Measurements from ENCODE around the gene ARID2.

Gene ARID2

DNA sequence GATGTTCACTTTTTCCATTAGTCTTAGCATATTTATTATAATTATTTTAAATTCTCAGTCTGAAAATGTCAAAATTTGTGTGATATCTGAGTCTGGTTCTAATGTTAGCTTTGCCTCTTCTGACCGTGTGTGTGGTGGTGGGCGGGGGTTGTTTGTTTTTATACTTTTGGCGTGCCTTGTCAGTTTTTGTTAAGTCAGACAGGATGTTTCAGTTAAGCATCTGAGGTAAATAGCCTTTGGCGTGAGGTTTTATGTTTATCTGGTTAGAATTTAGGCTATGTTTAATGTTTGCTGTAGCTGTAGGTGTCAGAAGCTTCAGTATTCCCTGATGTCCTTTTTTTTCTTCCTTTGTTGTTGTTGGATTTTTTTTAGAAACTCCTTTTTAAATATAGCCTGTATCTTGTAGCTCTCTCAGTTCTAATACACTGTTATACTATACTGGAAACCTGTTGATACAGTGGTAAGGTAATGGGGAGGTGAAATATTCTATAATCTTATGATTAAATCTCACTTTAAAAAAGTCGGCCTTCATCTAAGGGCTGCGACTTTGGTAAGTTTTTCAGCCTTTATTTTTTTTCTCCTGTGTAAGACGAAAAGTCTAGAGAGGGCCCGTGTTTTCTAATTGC, 149.2 kb downstream of the ARID2 start:
- no peak for DNase-seq

DNA sequence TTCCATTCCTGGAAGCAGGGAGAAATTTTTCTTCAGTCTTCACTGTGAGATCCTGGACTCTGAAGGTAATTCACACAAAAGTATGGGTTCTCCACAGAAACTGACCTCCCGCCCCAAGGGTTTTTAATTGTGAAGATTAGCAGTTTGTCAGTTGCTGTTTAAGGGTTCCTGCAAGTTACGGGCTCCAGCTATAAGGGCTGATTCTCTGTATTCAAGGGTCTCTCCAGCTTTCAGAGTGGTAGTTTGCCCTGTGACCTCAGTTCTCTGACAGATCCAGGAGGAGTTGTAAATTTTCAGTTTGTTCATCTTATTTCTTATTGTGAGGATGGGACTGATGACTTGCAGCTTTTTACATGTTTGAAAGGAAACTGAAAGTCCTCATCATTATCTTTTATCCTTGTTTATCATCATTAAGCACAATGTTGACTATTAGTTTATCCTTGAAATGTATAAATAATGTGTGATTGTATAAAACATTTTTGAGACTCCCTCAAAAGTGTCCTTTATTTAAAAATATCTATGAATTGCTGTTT, 149.9 kb downstream of the ARID2 start:
- no peak for DNase-seq

DNA sequence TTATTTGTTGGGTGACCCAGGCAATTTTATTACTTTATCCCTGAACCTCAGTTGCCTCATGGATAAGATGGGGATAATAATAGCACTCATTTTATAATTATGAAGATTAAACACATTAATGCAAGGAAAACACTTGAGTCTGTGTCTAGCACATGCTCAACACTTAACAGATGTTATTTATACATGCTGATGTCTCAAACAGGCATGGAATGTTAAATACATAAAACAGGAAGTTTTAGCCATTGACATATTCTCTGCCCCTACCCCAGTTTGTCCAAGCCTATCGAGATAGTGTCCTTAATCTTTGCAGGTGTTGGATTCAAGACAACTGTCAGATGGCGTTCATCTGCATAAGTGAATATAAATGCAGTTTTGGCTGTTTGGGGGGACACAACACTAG, 151.0 kb downstream of the ARID2 start:
- no peak for DNase-seq

DNA sequence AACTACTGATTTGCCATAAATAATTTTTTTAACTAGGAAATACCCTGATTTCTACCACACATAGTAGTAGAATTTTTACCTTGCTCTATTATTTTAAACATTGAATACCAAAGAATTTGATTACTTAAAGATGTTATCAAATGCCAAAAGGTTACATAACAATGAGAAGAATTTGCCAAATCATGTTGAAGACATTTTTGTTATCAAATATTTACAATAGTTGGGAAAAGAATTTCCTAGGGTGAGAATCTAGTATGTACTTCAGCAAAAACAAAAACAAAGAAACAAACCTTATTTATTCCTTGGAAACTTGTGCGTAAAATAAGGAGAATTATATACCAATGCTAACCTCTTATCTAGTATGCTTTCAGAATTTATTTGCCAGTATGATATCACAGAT, 153.7 kb downstream of the ARID2 start:
- no peak for DNase-seq

DNA sequence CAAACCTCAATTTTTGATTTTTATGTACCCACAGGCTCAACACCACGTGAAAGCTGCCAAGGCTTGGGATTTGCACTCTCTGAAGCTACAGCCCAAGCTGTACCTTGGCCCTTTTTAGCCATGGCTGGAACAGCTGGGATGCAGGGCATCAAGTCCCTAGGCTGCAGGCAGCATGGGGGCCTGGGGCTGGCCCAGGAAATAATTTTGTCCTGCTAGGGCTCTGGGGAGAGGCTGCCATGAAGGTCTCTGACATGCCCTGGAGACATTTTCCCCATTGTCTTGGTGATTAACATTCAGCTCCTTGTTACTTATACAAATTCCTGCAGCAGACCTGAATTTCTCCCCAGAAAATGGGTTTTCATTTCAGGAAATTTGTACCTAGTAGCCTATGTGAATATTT, 157.2 kb downstream of the ARID2 start:
- no peak for DNase-seq

DNA sequence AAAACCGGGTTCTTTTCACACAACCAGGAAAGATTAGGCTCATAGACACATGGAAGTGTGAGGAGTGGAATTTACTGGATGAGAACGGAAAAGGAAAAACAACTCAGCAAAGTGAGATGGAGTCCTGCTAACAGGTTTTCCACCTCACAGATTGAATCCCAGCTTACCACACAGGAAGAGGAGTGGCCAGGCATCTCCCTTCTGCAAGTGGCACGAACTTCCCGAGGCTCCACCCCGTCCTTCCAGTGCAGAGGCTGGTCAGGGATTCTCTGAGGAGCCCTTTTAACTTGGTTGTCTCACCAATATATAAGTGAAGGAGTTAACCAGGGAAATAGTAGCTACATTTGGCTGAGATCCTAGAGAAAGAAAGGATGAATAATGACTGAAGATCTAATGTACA, 158.0 kb downstream of the ARID2 start:
- no peak for DNase-seq

DNA sequence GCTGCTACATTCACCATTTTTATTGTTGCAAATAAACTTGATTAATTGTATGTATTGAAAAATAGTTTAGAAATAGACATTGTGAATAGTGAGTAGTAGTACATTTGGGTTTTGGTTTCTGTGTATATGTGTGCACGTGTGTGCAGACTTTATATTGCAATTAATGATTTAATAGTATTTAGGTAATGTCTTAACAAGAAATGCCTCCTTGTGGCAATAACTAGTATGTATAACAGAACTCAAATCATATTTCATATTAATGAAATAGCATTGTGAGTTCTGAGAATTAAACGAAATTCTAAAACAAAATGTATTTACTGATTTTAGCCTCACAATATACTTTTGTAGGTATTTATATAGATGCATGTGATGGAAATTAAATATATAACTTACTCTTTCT, 160.8 kb downstream of the ARID2 start:
- DNase-seq: no peak

DNA sequence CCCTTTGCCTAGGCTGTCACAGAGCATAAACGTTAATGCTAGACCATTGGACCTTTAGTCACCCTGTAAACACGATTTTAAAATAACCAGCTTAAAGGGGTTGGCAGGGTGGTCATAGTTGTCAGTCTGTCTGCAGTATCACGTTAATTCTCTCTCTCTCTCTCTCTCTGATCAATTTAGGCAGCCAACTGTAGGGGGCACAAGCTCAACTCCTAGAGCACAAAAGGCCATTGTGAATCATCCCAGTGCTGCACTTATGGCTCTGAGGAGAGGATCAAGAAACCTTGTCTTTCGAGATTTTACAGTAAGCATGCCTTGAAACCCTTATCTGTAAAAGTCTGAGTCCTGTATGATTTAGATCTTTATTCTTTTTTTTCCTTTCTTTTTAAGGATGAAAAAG, 163.7 kb downstream of the ARID2 start:
- DNase-seq: no peak

DNA sequence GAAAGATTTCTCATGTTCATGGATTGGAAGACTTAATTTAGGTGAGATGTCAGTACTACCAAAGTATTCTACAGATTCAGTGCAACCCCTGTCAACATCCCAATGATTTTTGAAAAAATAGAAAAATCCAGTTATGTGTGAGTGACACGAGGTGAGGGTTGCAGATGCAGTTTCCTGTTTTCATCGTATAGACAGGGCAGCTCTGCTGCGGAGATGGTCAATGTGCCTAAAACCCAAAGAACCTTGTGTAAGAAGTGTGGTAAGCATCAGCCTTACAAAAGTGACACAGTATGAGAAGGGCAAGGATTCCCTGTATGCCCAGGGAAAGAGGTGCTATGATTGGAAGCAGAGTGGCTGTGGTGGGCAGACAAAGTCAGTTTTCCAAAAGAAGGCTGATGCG, 166.5 kb downstream of the ARID2 start:
- no peak for DNase-seq

DNA sequence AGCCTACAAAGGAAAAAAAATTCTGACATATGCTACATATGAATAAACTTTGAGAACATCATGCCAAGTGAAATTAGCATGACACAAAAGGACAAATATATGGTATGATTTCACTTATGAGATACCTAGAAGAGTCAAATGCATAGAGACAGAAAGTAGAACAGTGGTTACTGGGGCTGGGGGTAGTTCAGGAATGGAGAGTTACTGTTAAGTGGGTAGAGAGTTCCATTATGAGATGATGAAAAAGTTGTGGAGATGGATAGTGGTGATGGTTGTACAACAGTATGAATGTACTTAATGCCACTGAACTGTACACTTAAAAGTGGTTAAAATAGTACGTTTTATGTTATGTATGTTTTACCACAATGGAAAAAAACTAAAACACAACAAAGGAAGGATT, 168.6 kb downstream of the ARID2 start:
- no peak for DNase-seq

DNA sequence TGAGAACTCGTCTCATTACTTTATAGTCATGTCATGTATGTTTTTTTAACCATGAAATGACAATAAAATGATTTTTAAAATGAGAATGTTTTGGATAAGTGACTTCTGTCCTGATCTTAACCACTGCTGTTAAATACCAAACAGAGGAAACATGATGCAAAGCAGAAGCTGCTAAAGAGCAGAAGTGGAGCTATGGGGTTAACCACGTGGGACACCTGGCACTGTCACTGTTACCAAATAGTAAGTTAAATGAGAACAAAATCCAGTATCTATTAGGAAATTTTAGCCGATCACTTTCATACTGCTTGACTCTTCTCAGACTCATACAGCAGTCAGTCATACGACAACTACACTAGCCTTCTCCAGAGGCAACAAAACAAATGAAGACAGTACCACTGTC, 178.4 kb downstream of the ARID2 start:
- no peak for DNase-seq

DNA sequence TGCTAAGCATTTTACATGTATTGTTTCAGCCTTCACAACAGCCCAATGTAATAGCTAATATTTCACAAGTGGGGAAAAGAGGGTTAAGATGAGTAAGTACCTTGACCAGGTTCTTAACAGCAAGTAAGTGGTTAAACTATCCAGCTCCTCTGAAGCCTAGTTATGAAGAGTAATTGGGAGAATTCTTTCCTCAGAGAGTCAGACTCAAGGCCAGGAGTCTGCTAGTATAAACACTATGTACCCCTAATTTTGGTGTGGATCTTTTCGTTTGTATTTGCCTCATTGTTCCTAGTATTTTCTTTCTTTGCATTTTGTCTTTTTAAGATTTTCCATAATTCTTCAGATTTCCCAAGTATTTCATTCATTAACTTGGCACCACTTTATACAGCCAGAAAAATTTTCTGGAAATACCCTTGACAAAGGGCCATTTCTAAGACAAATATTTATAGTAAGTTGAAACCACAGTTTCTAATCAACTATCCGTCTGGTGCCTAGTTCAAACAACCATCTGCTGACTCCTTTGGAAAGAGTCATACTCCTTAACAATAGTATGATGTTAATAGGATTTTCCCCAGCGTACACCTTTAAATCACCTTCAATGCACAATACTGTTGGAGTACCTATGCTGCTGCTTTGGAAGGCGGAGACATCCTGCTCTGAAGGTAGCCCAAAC, 179.7 kb downstream of the ARID2 start:
- no peak for DNase-seq

DNA sequence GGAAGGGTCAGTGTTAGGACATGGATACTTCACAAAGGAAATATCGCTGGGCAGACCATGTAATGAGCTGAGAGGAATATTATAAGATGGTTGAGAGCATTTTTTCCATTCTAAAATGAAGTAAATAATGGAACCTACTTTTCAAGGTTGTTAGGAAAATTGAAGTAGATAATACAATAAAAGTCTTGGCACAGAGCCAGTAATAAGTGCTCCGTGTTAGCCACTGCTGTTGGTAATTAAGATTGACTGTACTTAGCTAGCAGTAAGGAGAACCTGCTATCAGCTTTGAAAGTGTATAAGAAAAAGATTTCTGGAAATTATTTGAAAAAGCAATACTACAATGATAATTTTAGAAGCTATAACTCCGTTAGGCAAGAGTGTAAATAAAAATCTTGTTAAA, 183.3 kb downstream of the ARID2 start:
- DNase-seq: peak; percentile 49

DNA sequence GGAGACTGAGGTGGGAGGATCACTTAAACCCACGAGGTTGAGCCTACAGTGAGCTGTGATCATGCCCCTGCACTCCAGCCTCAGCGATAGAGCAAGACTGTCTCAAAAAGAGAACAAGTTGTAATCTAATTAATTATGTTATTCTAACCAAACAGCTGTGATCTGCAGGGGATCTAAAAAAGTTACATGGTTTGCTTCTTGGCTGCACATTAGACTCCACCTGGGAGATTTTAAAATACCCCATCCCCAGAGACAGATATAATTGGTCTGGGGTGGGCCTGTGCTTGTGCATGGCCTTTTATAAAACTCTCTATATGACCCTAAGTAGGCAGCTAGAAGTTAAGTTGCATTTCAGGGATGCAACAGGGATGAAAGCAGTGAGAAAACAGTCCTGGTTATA, 184.1 kb downstream of the ARID2 start:
- DNase-seq: no peak

DNA sequence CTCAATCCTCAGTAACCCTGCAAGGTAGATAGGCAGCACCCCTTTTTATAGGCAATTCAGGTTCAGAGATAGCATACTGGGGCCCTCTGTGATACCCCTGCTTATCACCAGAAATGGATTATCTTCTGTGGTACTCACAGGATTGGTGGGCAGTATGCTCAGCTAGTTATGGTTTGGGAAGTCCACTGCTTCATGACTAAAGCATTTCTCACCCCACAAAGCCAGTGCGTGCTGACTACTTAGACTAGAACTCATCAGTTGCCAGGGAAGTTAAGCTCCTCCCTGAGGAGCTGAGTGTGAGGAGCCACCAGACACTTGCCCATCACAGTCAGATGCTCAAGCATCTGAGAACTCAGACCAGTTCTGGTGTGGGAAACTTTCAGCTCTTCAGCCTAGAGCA, 184.6 kb downstream of the ARID2 start:
- no peak for DNase-seq

DNA sequence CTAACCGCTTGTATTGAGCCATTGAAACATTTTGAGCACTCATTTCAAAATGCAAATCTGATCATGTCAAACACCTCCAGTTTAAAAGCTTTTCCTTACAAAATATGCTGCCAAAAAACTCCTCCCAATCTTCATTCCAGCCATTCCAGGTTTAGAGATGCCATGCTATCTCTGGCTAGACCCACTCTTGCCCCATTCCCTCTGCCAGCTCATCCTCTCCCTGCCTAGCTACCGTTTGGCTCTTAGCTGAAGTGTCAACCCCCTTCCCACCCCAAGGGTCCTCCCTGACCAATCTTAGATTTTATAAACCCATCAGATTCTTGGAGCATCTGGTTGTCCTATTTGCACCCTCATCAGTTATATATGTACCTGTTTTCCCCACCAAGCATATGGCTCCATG, 185.9 kb downstream of the ARID2 start:
- no peak for DNase-seq

DNA sequence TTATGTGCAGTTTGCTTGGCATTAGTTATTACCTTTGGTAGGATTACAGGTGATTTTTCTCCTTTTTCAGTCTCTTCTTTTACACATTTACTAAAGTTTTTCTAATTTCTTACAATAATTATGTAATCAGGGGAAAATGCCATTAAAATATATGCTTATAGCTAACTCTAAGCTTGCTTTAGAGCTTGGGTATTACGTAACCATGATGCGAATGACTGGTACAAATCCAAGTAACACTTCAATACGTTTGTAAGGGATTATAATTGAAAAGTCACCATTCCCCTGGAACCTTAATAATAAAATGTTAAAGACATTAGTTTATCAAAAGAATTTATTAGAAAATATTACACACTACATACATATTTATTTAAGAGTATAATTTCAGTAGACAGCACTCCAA, 189.3 kb downstream of the ARID2 start:
- DNase-seq: no peak

DNA sequence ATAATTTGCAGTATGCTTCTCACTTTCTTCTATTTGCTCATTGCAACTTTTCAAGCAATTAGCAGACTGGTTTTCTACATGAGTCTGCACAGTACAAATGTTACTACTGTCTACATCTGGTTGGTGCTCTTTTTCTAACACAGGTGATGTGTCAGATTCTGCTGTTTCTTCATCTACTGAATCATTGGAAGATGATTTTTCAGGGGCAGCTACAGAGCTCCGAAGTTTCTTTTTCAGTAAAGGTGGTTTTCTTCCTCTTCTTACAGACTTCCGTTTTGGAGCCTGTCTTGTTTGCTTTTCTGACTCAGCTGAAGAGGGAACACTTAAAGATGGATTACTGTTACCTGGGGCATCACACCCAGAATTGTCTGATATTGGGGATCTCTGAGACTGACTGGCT, 198.8 kb downstream of the ARID2 start:
- DNase-seq: no peak

DNA sequence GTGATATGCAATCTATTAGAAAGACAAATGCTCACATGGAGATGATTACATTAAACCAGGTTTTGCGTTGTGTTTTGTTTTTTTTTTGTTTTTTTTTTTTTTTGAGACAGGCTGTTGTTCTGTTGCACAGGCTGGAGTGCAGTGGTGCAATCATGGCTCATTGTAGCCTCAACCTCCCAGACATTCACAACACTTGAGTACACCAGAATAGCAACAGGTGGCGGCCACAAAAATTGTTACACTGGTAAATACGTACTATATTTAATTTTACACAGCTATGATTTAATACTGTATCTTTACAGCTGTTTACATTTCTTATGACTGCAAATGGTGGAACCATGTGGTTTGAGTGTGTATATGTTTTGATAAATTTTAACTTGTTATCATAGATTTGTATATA, 200.9 kb downstream of the ARID2 start:
- no peak for DNase-seq

DNA sequence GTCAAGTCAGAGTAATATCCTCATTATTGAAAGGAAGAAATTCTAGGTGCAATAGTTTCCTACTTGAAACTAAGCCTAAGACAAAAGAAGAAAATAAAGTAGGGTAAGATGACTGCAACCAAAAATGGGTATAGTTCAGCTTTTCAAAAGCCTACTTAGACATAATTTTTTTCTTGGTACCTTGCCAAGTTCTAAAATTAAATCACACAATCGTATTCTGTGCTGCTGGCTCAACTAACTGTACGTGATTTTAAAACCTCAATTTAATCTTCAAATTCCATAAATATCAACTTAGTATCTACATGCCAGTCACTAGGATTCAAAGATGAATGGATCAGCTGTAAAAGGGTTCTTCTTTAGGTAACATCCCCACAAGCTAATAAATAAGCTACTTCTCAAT, 204.0 kb downstream of the ARID2 start:
- DNase-seq: no peak

DNA sequence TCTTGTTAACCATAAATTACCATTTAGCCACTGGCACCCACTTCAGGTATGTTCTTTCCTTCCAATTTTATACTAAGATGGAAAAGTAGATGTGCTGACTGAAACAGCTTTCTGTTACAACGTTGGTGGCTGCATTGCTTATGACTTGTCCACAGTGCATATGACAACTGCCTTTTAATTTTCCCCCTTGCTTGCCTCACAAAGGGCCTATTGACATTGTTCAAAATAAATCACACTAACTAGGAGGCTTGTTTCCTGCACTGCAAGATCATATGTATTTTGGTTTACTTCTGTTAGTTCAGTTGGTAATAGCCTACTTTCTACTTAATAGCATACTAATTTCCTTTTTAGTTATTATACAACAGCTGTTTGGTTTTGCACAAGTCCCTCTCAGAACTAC, 205.4 kb downstream of the ARID2 start:
- no peak for DNase-seq

DNA sequence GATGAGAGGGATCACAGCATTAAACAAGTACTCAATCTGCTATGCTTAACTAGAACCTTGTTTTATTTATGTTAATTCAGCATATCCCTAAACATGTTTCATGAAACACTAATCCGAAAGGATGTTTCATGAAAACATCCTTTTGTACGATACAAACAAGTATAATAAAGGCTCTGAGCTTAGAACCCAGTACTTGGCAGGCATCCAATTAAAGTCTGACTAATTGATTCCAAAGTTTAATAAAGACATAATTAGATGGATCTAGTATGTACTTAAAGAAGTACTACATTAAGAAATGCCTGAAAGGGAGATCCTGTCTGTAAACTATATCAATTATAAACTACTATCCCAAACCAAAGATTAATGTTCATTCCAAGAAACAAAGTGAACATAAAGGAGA, 209.1 kb downstream of the ARID2 start:
- DNase-seq: no peak

DNA sequence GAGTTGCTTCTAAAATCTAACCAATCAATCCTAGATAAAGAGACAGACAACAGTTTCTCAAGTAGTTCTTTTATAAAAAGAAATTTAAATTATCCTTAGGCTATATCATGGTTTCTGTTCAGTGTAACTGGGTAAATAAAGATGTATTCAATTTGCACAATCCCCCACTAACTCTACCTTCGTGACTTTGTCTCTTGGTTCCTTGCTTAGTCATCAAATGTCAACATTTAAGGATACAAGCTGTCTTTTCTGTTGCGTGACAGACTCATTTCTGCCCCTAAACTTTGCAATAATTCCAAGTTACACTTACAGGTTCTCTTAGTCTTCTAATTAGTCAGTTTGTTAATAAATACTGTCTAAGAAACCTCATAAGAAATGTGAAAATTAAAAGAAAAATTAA, 210.3 kb downstream of the ARID2 start:
- DNase-seq: no peak

DNA sequence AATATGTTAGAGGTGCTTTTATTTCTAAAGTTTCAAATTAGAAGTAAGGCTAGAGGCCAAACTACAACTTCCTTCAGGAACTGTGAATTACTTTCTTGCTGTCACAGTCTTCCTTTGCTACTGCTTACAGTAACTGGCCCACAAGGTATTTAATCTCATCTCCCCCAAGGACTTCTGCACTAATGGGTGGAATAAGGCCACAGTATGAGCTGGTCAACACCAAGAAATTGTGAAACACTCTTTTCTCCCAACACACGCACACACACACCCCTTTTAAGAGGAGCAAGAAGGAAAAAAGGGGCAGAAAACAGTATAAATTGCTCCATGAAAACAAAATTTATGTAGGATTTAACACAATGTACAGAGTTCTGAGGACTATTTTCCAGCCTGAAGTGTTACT, 215.3 kb downstream of the ARID2 start:
- DNase-seq: no peak

DNA sequence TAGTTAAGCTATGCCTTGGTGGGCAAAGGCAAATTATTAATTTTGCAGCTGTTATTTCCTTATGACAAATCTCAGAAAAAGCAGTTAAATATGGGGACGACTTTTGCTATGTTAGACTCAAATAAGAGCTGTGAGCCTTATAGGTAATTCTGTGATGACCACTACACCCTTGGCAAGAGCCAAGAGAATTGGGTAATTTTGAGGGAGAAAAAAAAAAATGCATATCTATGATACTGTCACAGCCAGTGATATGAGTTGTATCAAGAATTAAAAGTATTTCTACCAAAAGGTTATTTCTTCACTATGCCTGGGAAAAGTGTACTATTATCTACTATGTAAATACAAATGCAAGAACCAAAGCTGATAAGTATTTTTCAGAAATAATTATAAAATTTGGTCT, 216.9 kb downstream of the ARID2 start:
- DNase-seq: no peak

Measured in NCI-H510A treated with DMSO at 0.1 percent for 48 hours (cell line).